HS-27A (cell line): ENCODE results near the gene PLIN4.

Source experiments
- DNase-seq: peaks from one replicate; pipeline ENCODE4 v3.0.0-alpha.2; 2012; ENCODE audit warnings: low read depth, missing footprints

The PLIN4 gene

GRCh38 chr19:4525563-4526002, 7.3 kb upstream of the PLIN4 start:
- no peak for DNase-seq

- no peak for DNase-seq
Observed at GRCh38 chr19:4524808-4525562, 6.7 kb upstream of the PLIN4 start.

GRCh38 chr19:4523306-4524110, 5.2 kb upstream of the PLIN4 start:
- DNase-seq, result no peak

DNA sequence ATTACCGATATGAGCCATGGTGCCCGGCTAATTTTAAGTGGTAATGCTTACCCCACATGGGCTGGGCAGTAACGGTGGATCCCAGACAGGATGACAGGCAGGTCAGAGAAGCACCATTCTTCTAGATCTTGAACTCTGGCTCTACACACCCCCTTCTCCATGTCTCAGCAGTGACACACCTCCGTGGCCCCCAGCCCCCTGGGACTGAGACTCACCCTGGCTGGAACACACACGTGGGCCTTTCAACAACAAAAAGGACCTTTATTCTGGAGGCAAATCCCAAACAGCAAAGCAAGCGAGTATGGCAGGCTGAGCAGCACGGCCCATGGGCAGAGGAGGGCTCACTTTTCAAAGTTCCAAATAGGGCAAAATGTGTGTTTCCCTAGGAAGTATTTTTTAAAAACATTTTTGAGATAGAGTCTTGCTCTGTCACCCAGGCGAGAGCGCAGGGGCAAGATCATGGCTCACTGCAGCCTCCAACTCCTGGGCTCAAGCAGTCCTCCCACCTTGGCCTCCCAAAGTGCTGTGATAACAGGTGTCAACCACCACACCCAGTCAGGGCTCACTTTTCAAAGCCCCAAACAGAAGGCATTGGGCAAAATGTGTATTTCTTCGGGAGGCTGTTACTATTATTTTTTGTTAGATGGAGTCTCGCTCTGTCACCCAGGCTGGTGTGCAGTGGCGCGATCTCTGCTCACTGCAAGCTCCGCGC, 4.2 kb upstream of the PLIN4 start:
- DNase-seq, result no peak

DNA sequence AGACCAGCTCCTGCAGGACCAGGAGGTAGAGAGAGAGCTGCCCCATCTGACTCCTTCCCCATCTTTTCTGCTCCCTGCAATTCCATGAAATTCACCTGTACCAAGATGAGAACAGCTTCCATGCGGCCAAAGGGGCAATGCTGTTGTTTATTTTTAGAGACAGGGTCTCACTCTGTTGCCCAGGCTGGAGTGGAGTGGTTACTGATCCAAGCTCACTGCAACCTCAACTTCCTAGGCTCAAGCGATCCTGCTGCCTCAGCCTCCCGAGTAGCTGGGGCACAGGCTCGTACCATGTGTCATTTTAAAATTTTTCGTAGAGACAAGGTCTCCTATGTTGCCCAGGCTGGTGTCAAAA, 3.6 kb upstream of the PLIN4 start:
- no peak for DNase-seq

- DNase-seq, result no peak
Observed at GRCh38 chr19:4521170-4521887, 3.0 kb upstream of the PLIN4 start.

- DNase-seq, result no peak
Observed at GRCh38 chr19:4519521-4520277, 1.4 kb upstream of the PLIN4 start.

- DNase-seq, result no peak
Observed at GRCh38 chr19:4519172-4519496, 848 bp upstream of the PLIN4 start.

DNA sequence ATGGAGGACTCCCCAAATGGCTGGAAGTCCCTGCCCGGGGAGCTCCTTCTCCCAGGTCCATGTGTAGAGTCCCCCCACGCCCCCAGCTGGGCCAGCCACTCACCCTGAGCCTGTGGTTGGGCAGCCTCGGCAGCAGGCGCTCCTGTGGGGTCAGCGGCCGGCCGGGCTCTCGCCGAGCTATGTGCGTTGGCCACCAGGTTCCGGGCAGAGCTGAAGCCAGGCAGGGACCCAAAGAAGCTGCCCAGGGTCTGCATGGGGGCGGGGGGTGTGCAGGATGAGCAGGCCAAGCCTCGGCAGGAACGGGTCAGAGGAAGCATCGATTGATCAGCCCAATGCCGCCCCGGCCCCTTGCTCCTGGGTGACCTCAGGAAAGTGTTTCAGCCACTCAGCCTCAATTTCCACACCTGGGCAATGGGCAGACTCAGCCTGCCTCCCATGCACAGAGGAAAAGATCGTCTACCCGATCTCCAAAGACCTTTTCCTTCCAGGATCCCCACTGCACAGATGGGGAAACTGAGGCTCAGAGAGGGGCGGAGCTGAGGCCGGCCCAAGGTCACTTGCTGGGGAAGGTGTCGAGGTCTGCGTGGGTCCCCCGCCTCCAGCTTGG, 732 bp downstream of the PLIN4 start:
- DNase-seq, result no peak

GRCh38 chr19:4516939-4517300, 1.4 kb downstream of the PLIN4 start:
- DNase-seq, result no peak

DNA sequence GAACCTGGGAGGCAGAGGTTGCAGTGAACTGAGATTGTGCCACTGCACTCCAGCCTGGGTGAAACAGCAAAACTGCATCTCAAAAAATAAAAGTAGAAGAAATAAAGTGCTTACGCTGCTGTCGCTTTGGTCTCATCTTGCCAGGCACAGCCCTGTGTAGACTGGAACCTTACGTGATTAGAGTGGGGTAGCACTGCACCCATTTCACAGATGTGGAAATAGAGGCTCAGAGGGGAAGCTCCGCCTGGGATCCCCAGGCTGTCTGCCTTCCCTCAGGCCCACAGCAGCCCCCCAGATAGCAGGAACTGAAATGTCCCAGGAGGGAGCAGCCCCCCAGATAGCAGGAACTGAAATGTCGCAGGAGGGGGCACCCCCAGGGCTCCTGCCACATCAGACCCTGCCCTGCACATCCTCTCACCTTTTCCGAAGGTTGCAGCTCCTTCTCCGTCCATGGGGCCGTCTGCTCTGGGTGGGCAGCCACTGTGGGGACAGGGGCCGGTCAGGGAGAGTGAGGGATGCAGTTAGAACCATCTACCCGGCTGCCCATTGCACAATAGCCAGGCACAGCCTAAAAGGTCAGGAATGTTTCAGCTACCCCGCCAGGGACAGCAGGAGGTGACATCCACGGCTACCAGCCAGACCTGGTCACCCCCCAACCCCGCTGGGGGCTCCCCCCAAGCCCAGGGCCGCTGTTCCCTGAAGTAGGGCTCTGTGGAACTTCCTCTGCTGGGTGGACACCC, 1.9 kb downstream of the PLIN4 start:
- DNase-seq, result no peak

DNA sequence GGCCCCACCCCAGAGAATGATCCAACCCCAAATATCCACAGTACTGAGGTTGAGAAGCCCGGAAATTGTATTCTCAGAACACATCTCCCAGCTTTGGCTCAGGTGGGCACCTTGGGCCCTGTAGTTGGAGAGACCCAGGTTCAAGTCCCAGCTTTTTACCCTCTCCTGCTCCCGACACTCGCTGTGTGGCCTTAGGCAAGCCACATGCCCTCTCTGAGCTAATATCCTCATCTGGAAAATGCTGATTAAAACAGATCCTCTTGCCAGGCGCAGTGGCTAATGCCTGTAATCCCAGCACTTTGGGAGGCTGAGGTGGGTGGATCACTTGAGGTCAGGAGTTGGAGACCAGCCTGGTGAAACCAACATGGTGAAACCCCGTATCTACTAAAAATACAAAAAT, 2.6 kb downstream of the PLIN4 start:
- no peak for DNase-seq

DNA sequence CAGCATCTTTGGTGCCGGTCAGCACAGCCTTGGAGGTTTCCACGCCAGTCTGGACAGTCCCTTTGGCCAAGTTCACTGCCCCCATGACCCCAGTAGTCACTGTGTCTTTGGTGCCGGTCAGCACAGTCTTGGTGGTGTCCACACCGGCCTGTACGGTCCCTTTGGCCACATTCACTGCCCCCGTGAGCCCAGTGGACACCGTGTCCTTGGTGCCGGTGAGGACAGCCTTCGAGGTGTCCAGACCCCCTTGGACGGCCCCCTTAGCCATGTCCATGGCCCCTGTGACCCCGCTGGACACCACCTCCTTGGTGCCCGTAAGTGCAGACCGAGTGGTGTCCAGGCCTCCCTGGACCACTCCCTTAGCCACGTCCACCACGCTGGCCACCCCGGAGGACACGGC, 5.0 kb downstream of the PLIN4 start:
- DNase-seq, result no peak

GRCh38 chr19:4512070-4512469, 6.2 kb downstream of the PLIN4 start:
- no peak for DNase-seq

DNA sequence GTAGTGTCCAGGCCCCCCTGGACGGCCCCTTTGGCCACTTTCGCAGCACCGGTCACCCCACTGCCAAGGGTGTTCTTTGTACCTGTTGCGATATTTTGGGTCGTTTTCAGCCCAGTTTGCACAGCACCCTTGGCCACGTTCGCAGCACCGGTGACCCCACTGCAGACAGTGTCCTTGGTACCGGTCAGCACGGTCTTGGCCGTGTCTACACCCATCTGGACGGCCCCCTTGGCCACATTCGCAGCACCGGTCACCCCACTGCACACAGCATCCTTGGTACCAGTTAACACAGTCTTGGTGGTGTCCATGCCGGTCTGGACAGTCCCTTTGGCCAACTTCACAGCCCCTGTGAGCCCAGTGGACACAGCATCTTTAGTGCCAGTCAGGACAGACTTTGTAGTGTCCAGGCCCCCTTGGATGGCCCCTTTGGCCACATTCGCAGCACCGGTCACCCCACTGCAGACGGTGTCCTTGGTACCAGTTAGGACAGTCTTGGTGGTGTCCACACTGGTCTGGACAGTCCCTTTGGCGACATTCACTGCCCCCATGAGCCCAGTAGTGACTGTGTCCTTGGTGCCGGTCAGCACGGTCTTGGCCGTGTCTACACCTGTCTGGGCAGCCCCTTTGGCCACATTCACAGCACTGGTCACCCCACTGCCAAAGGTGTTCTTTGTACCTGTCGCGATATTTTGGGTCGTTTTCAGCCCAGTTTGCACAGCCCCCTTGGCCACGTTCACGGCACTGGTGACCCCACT, 6.8 kb downstream of the PLIN4 start:
- DNase-seq, result no peak

GRCh38 chr19:4510435-4511255, 7.6 kb downstream of the PLIN4 start:
- DNase-seq, result no peak

- DNase-seq, result no peak
Observed at GRCh38 chr19:4508698-4509097, 9.6 kb downstream of the PLIN4 start.

DNA sequence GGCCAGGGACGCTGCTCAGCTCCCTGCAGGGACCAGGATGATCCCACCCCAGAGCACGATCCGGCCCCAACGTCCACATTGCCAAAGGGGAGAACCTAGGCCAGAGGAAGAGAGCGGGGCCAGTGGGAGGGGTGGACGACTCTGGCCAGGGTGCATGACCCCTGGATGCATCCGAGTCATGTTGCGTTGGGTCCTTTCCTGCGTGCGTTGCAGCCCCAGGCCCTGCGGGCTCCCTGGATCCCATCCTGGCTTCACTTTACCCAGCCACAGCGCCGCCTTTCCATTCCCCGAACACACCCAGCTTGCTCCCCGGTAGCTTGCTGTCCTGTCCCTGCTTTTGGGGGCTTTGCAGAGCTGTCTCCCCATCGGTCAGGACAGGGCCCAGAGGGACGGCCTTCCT, 10.5 kb downstream of the PLIN4 start:
- no peak for DNase-seq

DNA sequence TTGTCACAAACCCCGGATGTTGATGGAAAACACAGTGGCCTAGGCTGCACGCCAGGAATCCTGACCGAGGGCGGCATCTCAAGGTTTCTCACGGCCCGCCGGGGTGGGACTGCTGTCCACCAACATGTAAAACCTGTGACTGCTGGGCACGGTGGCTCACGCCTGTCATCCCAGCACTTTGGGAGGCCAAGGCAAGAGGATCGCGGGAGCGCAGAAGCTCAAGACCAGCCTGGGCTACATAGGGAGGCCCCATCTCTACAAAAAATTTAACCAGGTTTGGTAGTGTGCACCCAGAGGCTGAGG, 11.2 kb downstream of the PLIN4 start:
- DNase-seq, result no peak
